ENCODE data around the gene FAM83G. TPM values are rescaled to one million over a fixed set of nuclear protein-coding genes. Genes with fewer than 3 reads are reported as not detected.

Gene FAM83G
- total RNA-seq, 1 experiment from 2014 or later, result 38.7 TPM

GRCh38 chr17:18946536-18946935, 58.0 kb downstream of the FAM83G start:
- H3K4me1 Mint-ChIP-seq, result peaks cover 4 to 5% of the 10 kb centered on the region in 2 experiments
- H3K27me3 Mint-ChIP-seq (ENCODE audit: low read depth), result peaks cover 1% of the 10 kb centered on the region; the same call in 1 of the 2 replicates
- no peak overlapping the region for H3K56ac ChIP-seq (ENCODE audit: insufficient read length, low read depth, low read length)
- H3K18ac ChIP-seq (ENCODE audit: insufficient read length, low read depth, low read length), result no peak overlapping the region
- H4K8ac ChIP-seq (replicated peaks; ENCODE audit: insufficient read length, low read depth, low read length), result no peak overlapping the region
- no peaks in the 10 kb centered on the region for H3K79me2 ChIP-seq (ENCODE audit: insufficient read depth, low read length)
- DNase-seq, result peak; percentile 35
- no peak overlapping the region; a peak in 1 of 7 replicates for H3K27ac Mint-ChIP-seq
- H4K91ac ChIP-seq (ENCODE audit: insufficient read length, low read depth, low read length), result no peak overlapping the region
- no CpG with 5 or more reads among the region's 2 CpGs for WGBS (ENCODE audit: extremely low coverage, insufficient read length, low lambda C conversion rate)
- no peak overlapping the region for H3K23ac ChIP-seq (ENCODE audit: insufficient read length, low read depth, low read length)
- no peaks in the 10 kb centered on the region for H3K9me3 ChIP-seq (ENCODE audit: control insufficient read depth, low read depth, low read length)
- no peaks in the 10 kb centered on the region for H3K23me2 ChIP-seq (ENCODE audit: insufficient read length, low read depth, low read length, poor library complexity, severe bottlenecking)
- no peak overlapping the region for H3K14ac ChIP-seq (ENCODE audit: insufficient read depth, low read length)
- H3T11ph ChIP-seq (ENCODE audit: low read length), result no peak overlapping the region
- no peaks in the 10 kb centered on the region for H4K20me1 ChIP-seq (ENCODE audit: control insufficient read depth, insufficient read depth, insufficient read length)
- H3K27me3 ChIP-seq (ENCODE audit: insufficient read depth, low read length), result no peaks in the 10 kb centered on the region
- no peak overlapping the region for H2BK5ac ChIP-seq (ENCODE audit: insufficient read length, low read length)
- H3K27ac ChIP-seq (ENCODE audit: insufficient read length, low read depth, low read length), result no peak overlapping the region
- H2AK5ac ChIP-seq (ENCODE audit: insufficient read length, low read length), result no peak overlapping the region
- H2AFZ ChIP-seq (ENCODE audit: low read length), result no peak overlapping the region
- no peak overlapping the region for H2BK12ac ChIP-seq (ENCODE audit: insufficient read length, low read depth, low read length)
- no peaks in the 10 kb centered on the region; a peak in 1 of 7 replicates for H3K36me3 Mint-ChIP-seq (ENCODE audit: insufficient read depth in 1 of 3, low read depth in 3 of 3)
- no peak overlapping the region; a peak in 1 of 5 replicates for H3K4me3 Mint-ChIP-seq
- H3K4me2 ChIP-seq (ENCODE audit: insufficient read depth, insufficient read length, low read length), result no peak overlapping the region
- H3K4ac ChIP-seq (ENCODE audit: low read depth, low read length), result no peak overlapping the region
- no peak overlapping the region for H2BK120ac ChIP-seq (ENCODE audit: low read depth, low read length, poor library complexity, severe bottlenecking)
- H2BK20ac ChIP-seq (ENCODE audit: low read depth, low read length, poor library complexity, severe bottlenecking), result no peak overlapping the region
- no peak overlapping the region for H2BK15ac ChIP-seq (ENCODE audit: low read depth, low read length)
- H3K9ac ChIP-seq (ENCODE audit: extremely low read depth, insufficient read length, low read length), result no peak overlapping the region
- TF ChIP-seq CTCF (conservative IDR thresholded peaks at IDR 0.05), result no peak
- H3K9me3 Mint-ChIP-seq, result no peaks in the 10 kb centered on the region
- H3K79me1 ChIP-seq (ENCODE audit: insufficient read depth, low read depth, low read length, poor library complexity, severe bottlenecking), result no peaks in the 10 kb centered on the region
- no peak overlapping the region for H4K5ac ChIP-seq (ENCODE audit: insufficient read length, low read depth, low read length)
- H3K4me1 ChIP-seq (ENCODE audit: insufficient read depth, low read length), result no peaks in the 10 kb centered on the region
